ENCODE measurements around the gene MAP6.
"Not testable (repeated sequence)": the region's sequence is repeated elsewhere in the genome, so short reads cannot be mapped to it uniquely, and the experiment has no call there.

The MAP6 gene

DNA sequence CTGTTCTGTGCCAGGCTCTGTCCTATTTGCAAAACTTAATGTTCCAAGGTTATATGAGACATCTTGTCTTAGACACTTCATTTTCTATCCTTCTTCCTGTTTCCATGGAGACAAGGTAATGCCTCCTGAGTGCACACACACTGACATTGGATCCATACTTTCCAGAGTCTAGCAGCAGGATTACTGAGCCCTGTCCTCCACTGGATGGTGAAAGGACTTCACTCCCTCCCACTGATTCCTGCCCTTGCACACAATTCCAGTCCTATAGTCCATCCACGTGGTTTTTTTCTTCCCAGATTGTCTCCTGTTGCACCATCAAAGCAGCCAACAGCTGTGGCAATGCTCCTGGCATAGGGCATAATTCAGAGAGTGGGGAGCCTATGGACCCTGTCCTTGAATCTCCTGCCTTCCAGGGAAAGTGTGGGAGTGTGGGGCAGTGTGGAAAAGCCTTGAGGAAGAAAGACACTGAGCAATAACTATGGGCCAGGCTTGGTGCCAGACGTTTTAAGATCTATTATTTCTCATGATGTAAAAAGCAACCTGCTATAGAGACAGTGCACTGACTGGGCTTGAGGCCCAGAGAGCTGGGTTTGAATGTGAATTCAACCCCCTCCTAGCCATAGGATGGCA is 75.4 kb downstream of the MAP6 start:
- in situ Hi-C loops (cut with MboI; ENCODE audit: low sequenced_read_pairs) = no loop called here

DNA sequence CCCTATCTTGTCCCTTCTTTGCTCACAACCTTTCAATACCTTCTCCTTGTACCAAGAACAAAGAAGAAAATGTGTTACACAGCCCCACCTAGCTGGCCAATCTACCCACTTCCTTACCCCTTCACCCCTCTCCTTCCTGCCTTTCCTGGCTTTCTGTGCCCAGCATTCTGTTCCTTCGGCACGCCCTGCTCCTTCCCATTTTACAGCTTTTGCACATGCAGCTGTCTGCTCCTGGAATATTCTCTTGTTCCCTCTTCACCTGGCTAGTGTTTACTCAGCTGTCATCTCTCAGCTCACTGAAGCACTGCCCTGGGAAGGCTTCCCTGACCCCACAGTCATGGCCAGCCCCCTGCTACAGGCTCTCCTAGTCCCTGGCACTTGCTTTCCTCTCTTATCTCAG is 76.1 kb downstream of the MAP6 start:
- in situ Hi-C loops (cut with MboI; ENCODE audit: low sequenced_read_pairs) = no loop called here

DNA sequence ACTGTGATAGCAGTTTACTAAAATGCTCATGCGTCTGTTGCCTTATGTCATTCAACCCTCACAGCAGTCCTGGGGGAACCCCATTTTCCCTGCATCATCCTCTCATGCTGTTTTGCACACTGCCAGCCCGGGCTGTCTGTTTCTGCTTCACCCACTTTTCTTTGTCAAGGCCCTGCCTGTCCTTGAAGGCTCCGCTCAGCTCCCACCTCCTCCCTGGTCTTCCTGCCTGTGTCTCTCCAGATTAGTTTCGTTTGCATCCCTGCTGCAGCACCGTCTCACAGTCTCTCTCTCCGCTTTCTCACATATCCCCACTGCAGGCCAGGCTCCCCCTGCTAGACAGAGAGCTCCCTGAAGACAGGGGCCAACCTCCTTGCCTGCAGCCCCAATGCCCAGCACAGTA is 76.9 kb downstream of the MAP6 start:
- in situ Hi-C loops (cut with MboI; ENCODE audit: low sequenced_read_pairs) = no loop called here

DNA sequence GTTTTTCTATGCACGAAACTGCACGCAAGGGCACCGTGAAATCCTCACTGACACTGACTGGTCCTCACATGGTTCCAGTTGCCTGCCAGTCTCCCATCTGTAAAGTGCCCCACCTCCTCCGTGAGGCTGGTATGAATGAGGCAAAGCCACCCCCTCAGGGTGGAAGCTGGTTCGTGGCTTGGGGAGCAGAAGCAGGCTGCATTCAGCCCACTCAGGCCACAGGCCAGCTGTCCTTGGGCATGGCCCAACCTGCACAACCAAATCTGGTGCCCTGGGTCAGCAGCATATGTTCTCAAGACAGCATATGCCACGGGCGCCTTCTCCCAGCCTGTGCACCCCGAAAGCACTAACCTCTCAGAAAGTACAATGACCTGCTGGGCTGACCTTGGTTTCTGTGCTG is 77.5 kb downstream of the MAP6 start:
- in situ Hi-C loops (cut with MboI; ENCODE audit: low sequenced_read_pairs) = no loop called here

DNA sequence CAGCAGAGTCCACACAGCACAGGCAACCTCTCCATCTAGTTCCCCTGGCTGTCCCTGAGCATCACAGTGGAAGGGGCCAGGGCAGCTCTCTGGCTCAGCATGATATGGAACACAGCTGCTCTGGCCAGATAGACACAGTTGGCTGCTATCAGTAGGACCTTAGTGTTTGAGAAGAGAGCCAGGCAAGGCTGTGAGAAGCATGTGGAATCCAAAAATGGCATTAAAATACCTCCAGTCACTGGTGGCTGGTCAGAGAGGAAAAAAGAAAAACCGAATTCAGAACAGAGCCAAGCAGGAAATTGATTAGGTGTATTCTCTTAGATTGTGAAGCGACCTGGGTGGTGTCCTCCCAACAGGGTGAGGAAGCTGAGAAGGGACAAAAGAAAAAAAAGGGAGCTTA is 78.9 kb downstream of the MAP6 start:
- in situ Hi-C loops (cut with MboI; ENCODE audit: low sequenced_read_pairs) = no loop called here

DNA sequence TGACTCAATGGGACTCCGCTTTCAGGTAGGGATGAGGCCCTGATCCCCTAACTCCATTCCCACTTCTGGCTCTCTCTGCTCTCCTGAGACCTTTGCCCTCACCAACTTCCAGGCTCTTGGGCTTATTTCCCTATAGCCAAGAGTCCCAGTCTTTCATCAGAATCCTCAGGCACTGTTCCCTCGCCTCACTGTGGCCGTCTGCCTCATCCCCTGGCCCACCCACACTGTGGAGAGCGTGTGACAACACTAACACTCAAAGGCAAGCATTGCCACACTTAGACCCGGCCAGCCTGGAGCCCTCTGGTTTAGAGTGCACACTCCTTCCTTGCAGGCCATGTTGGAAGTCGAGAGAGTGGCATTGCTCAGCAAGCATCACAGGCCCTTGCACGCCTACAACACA is 79.8 kb downstream of the MAP6 start:
- in situ Hi-C loops (cut with MboI; ENCODE audit: low sequenced_read_pairs) = no loop called here

DNA sequence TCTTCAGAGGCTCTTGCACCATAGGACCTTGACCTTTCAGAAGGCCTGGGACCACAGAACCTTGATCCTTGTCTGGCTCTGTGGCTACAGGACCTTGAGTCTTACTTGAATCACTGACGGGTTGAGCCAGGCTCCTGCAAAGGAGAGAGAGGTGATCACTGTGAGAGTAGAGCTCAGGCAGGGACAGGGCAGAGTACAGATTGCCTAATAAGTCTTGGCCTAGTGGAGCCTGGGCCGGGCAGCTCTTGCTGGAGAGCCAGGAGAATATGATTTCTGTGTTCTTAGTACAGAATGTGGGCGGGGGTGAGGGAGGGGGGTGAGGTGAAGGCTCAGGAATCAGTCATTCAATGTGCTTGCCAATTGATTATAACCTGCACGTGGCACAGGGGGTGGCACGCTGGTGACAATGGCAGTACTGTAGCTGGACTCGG is 80.8 kb downstream of the MAP6 start:
- in situ Hi-C loops (cut with MboI; ENCODE audit: low sequenced_read_pairs) = no loop called here

DNA sequence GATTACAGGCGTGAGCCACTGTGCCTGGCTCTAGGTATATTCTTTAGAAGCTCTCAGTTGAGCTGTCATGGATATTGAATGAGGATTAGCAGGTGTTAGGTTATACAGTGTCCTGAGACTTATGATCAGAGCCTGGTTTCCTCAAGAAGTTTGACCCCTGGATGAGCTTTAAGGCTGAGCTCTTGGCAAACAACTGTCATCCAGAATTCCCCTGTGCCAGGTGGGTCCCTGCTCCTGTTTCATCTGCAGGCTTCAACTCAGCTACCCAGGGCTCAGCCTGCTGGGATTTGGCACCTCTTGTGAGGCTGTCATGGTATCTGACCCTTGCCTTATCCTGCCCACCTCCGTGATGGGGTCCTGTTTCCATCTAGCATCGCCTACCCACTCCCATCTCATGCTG is 82.4 kb downstream of the MAP6 start:
- in situ Hi-C loops (cut with MboI; ENCODE audit: low sequenced_read_pairs) = no loop called here

DNA sequence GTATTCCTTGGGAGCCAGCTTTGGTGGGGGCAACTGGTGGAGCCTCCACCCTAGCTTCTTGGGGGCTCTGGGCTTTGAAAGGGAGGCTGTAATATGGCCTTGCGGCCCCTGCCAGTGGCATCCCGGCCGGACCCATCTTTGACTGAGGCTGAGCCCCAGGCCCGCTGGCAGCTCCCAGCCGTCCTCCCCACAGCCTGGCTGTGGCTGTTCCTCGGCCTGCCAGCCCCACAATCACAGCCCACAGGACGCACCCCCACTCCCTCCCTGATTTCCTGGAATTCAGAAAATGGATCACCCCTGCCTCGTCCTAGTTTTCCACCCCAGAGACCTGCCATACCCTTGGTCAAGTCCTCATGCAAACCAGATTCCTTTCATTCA is 83.6 kb downstream of the MAP6 start:
- in situ Hi-C loops (cut with MboI; ENCODE audit: low sequenced_read_pairs) = no loop called here

DNA sequence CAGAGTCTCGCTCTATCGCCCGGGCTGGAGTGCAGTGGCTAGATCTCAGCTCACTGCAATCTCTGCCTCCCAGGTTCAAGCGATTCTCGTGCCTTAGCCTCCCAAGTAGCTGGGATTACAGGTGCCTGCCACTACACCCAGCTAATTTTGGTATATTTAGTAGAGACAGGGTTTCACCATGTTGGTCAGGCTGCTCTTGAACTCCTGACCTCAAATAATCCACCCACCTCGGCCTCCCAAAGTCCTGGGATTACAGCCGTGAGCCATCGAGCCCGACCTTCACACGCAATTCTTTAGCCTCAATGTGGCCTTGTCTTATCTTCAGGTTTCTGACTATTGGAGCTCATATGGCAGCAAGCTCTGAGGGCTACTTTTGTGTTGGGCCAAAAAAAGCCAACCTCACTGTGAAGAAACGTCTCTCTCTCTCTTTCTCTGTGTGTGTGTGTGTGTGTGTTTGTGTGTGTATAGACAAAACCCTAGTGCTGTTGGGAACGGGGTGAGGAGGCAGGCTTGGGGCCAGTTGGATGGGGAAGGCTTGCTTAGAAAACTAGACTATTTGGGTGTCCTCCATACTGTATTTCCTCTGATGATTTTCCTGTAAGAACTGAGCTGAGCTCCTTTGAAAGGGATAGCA is 84.1 kb downstream of the MAP6 start:
- in situ Hi-C loops (cut with MboI; ENCODE audit: low sequenced_read_pairs) = not testable (repeated sequence)

DNA sequence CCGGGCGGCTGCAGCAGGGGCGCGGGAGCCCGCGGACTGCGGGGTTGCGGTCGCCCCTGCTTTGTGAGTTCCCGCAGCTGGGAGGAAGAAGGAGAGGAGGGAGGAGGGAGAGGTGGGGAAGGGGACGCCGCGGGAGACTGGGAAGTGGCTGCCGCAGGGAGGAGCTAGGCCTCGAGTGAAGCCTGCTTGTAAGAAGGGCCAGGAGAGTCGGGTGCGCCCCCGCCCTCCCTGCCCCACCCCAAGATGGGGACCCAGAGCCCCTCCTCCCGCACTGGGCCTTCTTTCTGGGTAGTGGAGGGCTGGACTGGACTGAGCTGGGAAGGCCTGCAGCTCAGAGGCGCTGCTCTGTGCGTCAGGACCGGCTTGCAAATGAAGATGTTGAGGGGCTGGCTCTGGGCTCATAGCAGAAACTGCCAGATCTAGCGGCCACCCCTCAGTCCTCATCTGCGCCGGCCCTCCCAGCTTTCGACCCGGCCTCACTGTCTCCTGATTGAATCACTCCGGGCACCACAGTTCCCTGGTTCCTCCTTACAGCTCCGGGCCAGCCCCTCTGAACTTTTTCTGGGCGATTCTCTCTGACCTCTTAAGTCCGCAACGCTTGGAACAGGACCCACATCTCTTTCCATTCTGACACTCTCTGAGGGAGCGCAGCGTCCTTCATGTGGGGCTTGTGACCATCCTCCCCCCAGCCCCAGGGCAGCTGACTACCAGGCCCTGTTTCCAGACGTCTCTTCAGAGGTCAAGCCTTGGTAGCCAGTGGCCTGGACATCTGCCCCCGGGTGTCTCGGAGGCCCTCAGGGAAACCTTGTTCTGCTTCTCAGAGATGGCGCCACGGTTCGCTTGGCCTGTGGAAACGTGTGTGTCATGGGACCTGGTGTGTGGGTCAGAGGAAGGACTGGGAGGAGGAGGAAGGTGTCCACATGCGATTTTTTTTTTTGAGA is 84.8 kb downstream of the MAP6 start:
- in situ Hi-C loops (cut with MboI; ENCODE audit: low sequenced_read_pairs) = no loop called here

DNA sequence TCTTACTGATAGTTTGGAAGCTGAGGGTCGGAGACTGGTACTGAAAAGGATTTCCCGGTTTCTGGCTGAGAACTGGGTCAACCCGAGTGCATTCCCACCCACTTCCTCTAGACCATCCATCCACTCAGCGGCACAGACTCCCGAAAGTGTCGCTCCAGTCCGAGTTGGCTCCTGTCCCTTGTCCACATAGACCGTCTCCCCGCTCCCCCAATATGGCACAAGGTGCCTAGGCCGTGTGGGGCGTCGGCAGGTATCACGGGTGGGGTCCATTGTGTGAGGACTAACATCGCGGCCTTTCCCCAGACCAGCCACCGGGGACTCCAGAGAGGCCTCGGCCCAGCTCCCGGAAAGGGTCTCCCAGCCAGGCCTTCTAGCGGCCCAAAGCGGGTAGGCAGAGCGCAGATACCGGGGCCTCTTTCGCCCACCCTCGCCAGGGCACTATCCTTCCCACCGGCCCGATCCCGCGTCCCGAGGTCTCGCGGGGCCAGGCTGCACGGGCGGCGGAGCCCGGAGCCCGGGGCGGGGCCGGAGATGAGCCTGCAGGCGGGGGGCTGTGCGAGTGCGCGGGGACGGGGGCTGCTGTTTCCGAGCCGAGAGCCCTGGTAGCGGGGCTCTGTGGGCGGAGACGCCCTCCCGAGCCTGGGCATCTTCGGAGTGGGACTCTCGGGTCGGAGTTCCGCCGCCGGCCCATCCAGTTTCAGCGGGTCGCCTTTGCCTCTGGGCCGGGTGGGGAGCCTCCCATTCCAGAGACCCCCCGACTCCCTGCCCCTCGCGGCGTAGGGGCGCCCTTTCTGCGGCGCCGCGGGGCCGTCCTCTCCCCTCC is 85.7 kb downstream of the MAP6 start:
- in situ Hi-C loops (cut with MboI; ENCODE audit: low sequenced_read_pairs) = no loop called here

DNA sequence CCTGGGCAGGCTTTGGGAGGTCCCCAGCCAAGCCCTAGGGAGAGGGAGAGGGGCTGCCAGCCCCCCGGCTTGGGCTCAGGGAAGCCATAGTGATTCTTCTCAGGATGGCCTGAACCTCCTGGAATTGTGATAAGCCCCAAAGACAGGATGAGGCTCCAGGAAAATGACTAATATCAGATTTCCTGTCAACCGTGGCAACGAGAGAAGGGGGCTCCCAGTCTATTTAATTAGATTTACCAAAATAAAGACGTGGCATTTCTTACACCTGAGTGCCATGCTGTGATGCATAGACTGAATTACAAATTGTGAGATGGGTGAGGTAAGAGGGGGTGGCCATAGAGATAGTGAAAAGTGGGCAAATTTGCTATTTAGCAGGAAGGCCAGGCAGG is 86.3 kb downstream of the MAP6 start:
- in situ Hi-C loops (cut with MboI; ENCODE audit: low sequenced_read_pairs) = no loop called here

DNA sequence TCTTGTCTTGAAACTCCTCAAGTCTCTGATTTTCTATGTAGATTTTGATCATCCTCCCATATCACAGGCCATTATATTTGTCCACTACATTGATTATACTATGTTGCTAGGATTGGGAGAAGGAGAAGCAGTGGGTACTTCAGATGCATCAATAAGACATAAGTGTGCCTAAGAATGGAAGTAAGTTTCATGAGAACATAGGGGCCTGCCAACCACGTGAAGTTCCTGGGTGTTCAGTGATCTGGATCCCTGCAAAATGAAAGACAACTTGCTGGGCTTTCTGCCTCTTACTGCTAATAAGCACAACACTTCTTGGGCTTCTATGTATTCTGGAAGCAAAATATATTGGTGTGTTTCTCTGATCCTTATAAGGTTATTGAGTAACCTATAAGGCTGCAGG is 89.0 kb downstream of the MAP6 start:
- in situ Hi-C loops (cut with MboI; ENCODE audit: low sequenced_read_pairs) = no loop called here

DNA sequence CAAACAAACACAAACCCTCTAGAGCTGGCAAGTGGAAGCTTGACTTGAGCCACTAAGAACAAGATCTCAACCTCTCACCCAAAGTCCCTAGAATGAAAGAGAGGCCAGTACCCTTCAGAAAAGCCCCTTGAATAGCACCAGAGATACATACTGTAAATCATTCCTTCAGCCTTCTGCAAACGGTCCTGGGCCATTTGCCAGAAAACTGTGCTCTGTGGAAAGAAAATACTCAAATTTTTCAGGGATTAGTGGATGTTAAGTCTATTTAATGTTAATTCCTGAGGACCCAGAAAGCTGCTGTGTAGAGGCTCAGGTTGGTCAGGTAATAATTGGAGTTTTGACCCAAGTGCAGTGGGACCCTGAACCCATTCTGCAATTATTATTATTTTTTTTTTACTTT is 89.9 kb downstream of the MAP6 start:
- in situ Hi-C loops (cut with MboI; ENCODE audit: low sequenced_read_pairs) = no loop called here

DNA sequence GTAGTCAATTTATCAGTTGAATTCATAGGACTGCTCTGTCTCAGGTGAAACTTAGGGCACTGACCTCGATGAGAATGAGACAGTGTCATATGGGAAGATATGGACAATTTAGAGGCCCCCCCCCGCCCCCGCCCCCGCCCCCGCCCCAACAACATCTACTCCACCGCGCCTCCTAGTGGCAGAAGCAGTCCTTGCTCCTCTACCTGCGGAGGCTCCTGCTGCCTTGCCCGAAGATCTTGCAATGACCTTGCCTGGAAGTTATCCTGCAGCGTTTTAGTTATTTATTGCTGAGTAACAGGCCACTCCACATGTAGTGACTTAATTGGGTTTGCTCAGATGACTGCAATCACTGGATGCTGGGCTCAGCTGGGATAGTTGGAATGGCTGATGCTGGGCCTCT is 91.6 kb downstream of the MAP6 start:
- in situ Hi-C loops (cut with MboI; ENCODE audit: low sequenced_read_pairs) = no loop called here

DNA sequence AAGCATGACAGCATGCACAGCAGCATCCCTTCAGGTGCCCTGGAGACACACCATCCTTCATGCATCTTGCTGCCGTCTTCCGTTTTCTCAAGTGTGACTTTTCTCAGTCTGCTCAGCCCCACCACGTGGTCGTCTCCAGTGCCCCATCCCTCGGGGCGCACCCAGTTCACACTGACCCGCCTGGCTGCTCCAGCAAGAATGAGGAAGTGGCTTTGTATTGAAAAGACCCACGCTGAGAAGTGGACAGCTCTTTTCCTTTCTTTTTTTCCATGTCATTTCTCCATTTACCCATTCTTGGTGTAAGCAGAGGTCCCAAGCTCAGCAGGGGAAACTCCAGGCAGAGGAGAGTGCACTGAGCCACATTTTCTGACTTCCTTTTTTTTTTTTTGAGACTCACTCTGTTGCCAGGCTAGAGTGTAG is 92.3 kb downstream of the MAP6 start:
- in situ Hi-C loops (cut with MboI; ENCODE audit: low sequenced_read_pairs) = no loop called here

DNA sequence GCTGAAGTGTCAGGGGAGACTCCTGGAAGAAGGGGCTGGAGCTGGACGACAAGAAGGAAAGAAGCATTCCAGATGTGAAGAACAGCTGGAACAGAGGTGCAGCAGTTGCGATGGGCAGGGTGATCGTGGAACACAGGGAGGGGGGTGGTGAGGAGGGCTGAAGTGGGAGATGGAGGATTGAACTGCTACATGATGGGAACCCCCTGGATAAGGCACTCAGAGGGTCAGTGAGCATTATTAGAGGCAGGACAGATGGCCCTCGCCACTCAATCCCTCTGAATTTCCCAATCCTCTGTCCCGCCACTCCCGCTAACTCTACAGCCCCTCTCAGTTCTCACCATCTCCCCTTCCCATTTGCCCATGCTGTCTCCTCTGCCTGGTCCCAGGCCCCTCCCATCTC is 92.8 kb downstream of the MAP6 start:
- in situ Hi-C loops (cut with MboI; ENCODE audit: low sequenced_read_pairs) = no loop called here

DNA sequence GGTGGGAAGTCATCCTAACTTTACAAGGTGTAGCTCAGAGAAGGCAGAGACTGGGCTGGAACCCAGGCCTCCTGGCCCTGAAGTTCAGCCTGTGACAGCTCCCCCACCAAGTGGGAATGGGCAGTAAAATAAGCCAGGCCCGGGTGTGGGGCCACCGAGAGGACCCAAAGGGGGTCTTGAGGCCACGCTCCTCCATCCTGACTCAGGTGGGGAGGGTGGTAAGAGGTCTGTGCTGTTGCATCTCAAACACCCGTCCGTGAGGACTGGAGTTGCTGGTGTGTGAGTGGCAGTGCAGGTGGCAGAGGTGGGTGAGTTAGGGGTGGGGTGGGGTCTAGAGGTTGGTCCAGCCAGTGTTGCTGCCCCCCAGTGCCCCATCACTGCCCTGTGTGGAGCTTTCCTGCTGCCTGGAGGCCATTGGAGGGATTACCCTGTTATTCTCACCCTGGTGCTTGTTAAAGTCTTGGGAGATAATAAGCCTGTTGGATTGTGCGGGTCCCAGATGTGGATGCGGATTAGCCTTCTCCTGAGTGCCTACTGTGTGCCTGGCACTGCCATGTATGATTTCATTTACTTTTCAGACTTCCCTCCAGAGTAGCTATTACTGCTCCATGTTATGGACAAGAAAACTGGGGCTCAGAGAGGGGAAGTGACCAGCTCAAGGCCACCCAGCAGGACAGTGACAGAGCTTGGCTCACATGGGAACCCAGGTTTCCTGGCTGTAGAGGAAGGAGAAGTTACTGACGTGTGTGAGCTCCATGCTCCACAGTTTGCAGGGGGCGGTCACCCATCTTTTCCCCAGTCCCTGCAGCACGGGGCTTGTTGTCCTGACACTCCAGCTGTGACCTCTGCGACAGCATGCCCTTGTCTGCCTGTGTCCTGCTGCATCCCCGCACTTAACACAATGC is 93.9 kb downstream of the MAP6 start:
- in situ Hi-C loops (cut with MboI; ENCODE audit: low sequenced_read_pairs) = no loop called here

DNA sequence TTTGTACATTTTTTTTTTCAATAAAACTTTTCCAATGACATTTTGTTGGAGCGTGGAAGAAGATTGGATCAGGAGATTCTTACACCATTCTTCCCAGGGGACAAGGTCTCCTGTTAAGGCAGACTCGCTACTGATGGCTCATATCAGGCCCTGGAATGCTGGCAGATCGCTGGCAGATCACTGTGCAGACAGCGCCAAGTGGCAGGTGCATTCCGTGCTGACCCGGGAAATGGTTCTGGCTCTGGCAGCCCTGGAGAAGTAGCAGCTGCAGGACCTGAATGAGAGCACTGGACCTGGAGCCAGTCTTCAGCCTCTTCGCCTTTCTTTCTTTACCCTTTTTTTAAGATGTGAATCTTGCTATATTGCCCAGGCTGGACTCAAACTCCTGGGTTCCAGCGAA is 96.1 kb downstream of the MAP6 start:
- in situ Hi-C loops (cut with MboI; ENCODE audit: low sequenced_read_pairs) = no loop called here
